Fibroblast of skin of scalp (primary cell): Measurements from ENCODE around the gene CEP290.
"Not testable (repeated sequence)": the region's sequence is repeated elsewhere in the genome, so short reads cannot be mapped to it uniquely, and the experiment has no call there.

Experiments used
- DNase-seq: peaks from one replicate; pipeline ENCODE4 v3.0.0-alpha.2; 2013

Gene CEP290

GRCh38 chr12:88036353-88036965, 105.4 kb downstream of the CEP290 start:
- peak; percentile 57 for DNase-seq

GRCh38 chr12:88035907-88036289, 106.0 kb downstream of the CEP290 start:
- DNase-seq: no peak

GRCh38 chr12:88035271-88035906, 106.5 kb downstream of the CEP290 start:
- peak; percentile 85 for DNase-seq

- DNase-seq: not testable (repeated sequence)
These were observed 110.7 kb downstream of the CEP290 start for GRCh38 chr12:88031161-88031560.

- DNase-seq: no peak
These were observed 112.7 kb downstream of the CEP290 start, which contains the start of gene C12orf50 for GRCh38 chr12:88029093-88029665. TSS of gene C12orf50 (minus strand) at chr12:88029401. CDS start at chr12:88026962, 2,439 bp downstream.

- no peak for DNase-seq
These were observed 115.7 kb downstream of the CEP290 start for GRCh38 chr12:88026196-88026595.

- no peak for DNase-seq
These were observed 123.9 kb downstream of the CEP290 start for GRCh38 chr12:88017964-88018363.

- DNase-seq: no peak
These were observed 126.1 kb downstream of the CEP290 start for GRCh38 chr12:88015825-88016224.

GRCh38 chr12:88011755-88012154, 130.1 kb downstream of the CEP290 start:
- no peak for DNase-seq

GRCh38 chr12:88006351-88006750, 135.5 kb downstream of the CEP290 start:
- no peak for DNase-seq

GRCh38 chr12:88001327-88001726, 140.6 kb downstream of the CEP290 start:
- no peak for DNase-seq
